HAP-1 (cell line): ENCODE results near the gene PRKACG.
"Not testable (repeated sequence)": the region's sequence is repeated elsewhere in the genome, so short reads cannot be mapped to it uniquely, and the experiment has no call there.

ENCODE experiments used
- DNase-seq, 2 experiments: peaks; one replicate each; pipeline ENCODE4 v3.0.0-alpha.2; 2016 to 2020; ENCODE audit warnings: low spot score in 2 of 2
- H3K27me3 ChIP-seq: fragments of 250-450 bp; sonication (Bioruptor Pico); 2 replicates; pipeline ENCODE4 v1.5.1; 2020; ENCODE audit warnings: low read depth, mild to moderate bottlenecking, moderate library complexity
- H3K36me3 ChIP-seq: fragments of 250-450 bp; sonication (Bioruptor Pico); replicated peaks from 2 replicates; pipeline ENCODE4 v1.5.1; 2020; ENCODE audit warnings: mild to moderate bottlenecking
- H3K4me1 ChIP-seq: fragments of 250-450 bp; sonication (Bioruptor Pico); 2 replicates; pipeline ENCODE4 v1.5.1; 2020; ENCODE audit warnings: mild to moderate bottlenecking
- H3K4me3 ChIP-seq: fragments of 250-450 bp; sonication (Bioruptor Pico); 2 replicates; pipeline ENCODE4 v1.5.1; 2020; ENCODE audit warnings: mild to moderate bottlenecking, moderate library complexity
- H3K9me3 ChIP-seq: fragments of 250-450 bp; sonication (Bioruptor Pico); 2 replicates; pipeline ENCODE4 v1.5.1; 2020; ENCODE audit warnings: mild to moderate bottlenecking, moderate library complexity
- in situ Hi-C: fragments of 300-500 bp; cut with MboI; formaldehyde crosslinking; loops from 3 replicates; pipeline ENCODE4 v1.14.3; 2020; ENCODE audit warnings: low sequenced_read_pairs, inconsistent platforms, mixed read lengths

Gene PRKACG

GRCh38 chr9:69014013-69014412 lies at the start of gene PRKACG:
PRKACG (minus strand) TSS chr9:69014113; CDS start chr9:69014092, 21 bp downstream.
- H3K9me3 ChIP-seq = no peaks in the 10 kb centered on the region
- in situ Hi-C loops = no loop called here
- H3K27me3 ChIP-seq = no peaks in the 10 kb centered on the region
- no peaks in the 10 kb centered on the region for H3K4me1 ChIP-seq
- H3K36me3 ChIP-seq = no peaks in the 10 kb centered on the region
- DNase-seq = no peak
- H3K4me3 ChIP-seq = no peak within 1 kb of the TSS

- H3K9me3 ChIP-seq = no peaks in the 10 kb centered on the region
- H3K4me1 ChIP-seq = peaks cover 9% of the 10 kb centered on the region
- H3K27me3 ChIP-seq = no peaks in the 10 kb centered on the region
- DNase-seq = no peak
- in situ Hi-C loops = loop anchor here (25.0 kb wide), 1 partner anchor 850 kb away; no protein-coding TSS in a partner anchor
- no peak overlapping the region for H3K4me3 ChIP-seq
- peaks cover 33% of the 10 kb centered on the region for H3K36me3 ChIP-seq
These were observed 48.3 kb upstream of the PRKACG start for GRCh38 chr9:69062195-69062594.

- Histone ChIP-seq H3K9me3 (no peaks in the 10 kb centered on the region), H3K27me3 (no peaks in the 10 kb centered on the region), H3K36me3 (peaks cover 31% of the 10 kb centered on the region), H3K4me1 (peaks cover 9% of the 10 kb centered on the region), H3K4me3 (no peak overlapping the region)
- in situ Hi-C loops = loop anchor here (25.0 kb wide), 1 partner anchor 852 kb away; no protein-coding TSS in a partner anchor
- DNase-seq = no peak
These were observed 46.9 kb upstream of the PRKACG start for GRCh38 chr9:69060766-69061165.

GRCh38 chr9:69058101-69058500 lies 44.2 kb upstream of the PRKACG start:
- in situ Hi-C loops = loop anchor here (5.0 to 25.0 kb wide), 2 partner anchors 144 to 854 kb away; no protein-coding TSS in a partner anchor
- H3K4me3 ChIP-seq = no peak overlapping the region
- H3K4me1 ChIP-seq = no peaks in the 10 kb centered on the region; the same call in 1 of the 2 replicates
- no peaks in the 10 kb centered on the region for H3K9me3 ChIP-seq
- DNase-seq = no peak
- no peaks in the 10 kb centered on the region for H3K27me3 ChIP-seq
- H3K36me3 ChIP-seq = peaks cover 32% of the 10 kb centered on the region

- no peaks in the 10 kb centered on the region for H3K9me3 ChIP-seq
- peaks cover 33% of the 10 kb centered on the region for H3K36me3 ChIP-seq
- H3K4me3 ChIP-seq = no peak overlapping the region
- no peak for DNase-seq
- in situ Hi-C loops = loop anchor here (5.0 to 25.0 kb wide), 2 partner anchors 146 to 856 kb away; no protein-coding TSS in a partner anchor
- no peaks in the 10 kb centered on the region for H3K27me3 ChIP-seq
- H3K4me1 ChIP-seq = no peaks in the 10 kb centered on the region; the same call in 1 of the 2 replicates
These were observed 42.4 kb upstream of the PRKACG start for GRCh38 chr9:69056191-69056815.

- Histone ChIP-seq H3K27me3 (no peaks in the 10 kb centered on the region), H3K4me3 (no peak overlapping the region), H3K9me3 (no peaks in the 10 kb centered on the region), H3K4me1 (no peaks in the 10 kb centered on the region; the same call in 1 of the 2 replicates), H3K36me3 (peaks cover 33% of the 10 kb centered on the region)
- no peak for DNase-seq
- in situ Hi-C loops = loop anchor here (5.0 to 25.0 kb wide), 2 partner anchors 147 to 857 kb away; no protein-coding TSS in a partner anchor
These were observed 41.1 kb upstream of the PRKACG start for GRCh38 chr9:69054989-69055388.

- not testable (repeated sequence) for H3K9me3 ChIP-seq, H3K4me1 ChIP-seq, H3K4me3 ChIP-seq, H3K27me3 ChIP-seq, DNase-seq
- in situ Hi-C loops = loop anchor here (25.0 kb wide), 1 partner anchor 861 kb away; no protein-coding TSS in a partner anchor
- peaks cover 39% of the 10 kb centered on the region for H3K36me3 ChIP-seq
These were observed 37.0 kb upstream of the PRKACG start for GRCh38 chr9:69050936-69051335.

GRCh38 chr9:69049094-69049493 lies 35.2 kb upstream of the PRKACG start:
- Histone ChIP-seq H3K36me3 (peaks cover 29% of the 10 kb centered on the region), H3K4me1 (no peaks in the 10 kb centered on the region; the same call in 1 of the 2 replicates), H3K9me3 (no peaks in the 10 kb centered on the region), H3K4me3 (no peak overlapping the region), H3K27me3 (no peaks in the 10 kb centered on the region)
- in situ Hi-C loops = no loop called here
- no peak for DNase-seq

GRCh38 chr9:69047371-69047770 lies 33.5 kb upstream of the PRKACG start:
- peaks cover 31% of the 10 kb centered on the region for H3K36me3 ChIP-seq
- DNase-seq = no peak
- in situ Hi-C loops = no loop called here
- no peaks in the 10 kb centered on the region for H3K27me3 ChIP-seq
- H3K4me3 ChIP-seq = no peak overlapping the region
- no peaks in the 10 kb centered on the region for H3K9me3 ChIP-seq
- peaks cover 2% of the 10 kb centered on the region; the same call in 1 of the 2 replicates for H3K4me1 ChIP-seq

- in situ Hi-C loops = no loop called here
- H3K9me3 ChIP-seq = no peaks in the 10 kb centered on the region
- no peak for DNase-seq
- peaks cover 4% of the 10 kb centered on the region; the same call in 1 of the 2 replicates for H3K4me1 ChIP-seq
- no peaks in the 10 kb centered on the region for H3K27me3 ChIP-seq
- H3K4me3 ChIP-seq = no peak overlapping the region
- H3K36me3 ChIP-seq = peaks cover 31% of the 10 kb centered on the region
These were observed 32.8 kb upstream of the PRKACG start for GRCh38 chr9:69046723-69047122.

- Histone ChIP-seq H3K4me1 (peaks cover 4% of the 10 kb centered on the region; the same call in 1 of the 2 replicates), H3K36me3 (peaks cover 31% of the 10 kb centered on the region), H3K4me3 (no peak overlapping the region), H3K27me3 (no peaks in the 10 kb centered on the region), H3K9me3 (no peaks in the 10 kb centered on the region)
- in situ Hi-C loops = no loop called here
- DNase-seq = no peak
These were observed 31.9 kb upstream of the PRKACG start for GRCh38 chr9:69045821-69046220.

- DNase-seq = no peak
- H3K4me1 ChIP-seq = peaks cover 4% of the 10 kb centered on the region; the same call in 1 of the 2 replicates
- peaks cover 31% of the 10 kb centered on the region for H3K36me3 ChIP-seq
- in situ Hi-C loops = no loop called here
- H3K4me3 ChIP-seq = no peak overlapping the region
- no peaks in the 10 kb centered on the region for H3K27me3 ChIP-seq
- no peaks in the 10 kb centered on the region for H3K9me3 ChIP-seq
These were observed 30.6 kb upstream of the PRKACG start for GRCh38 chr9:69044240-69045219.

GRCh38 chr9:69040646-69041045 lies 26.7 kb upstream of the PRKACG start:
- Histone ChIP-seq H3K9me3 (no peaks in the 10 kb centered on the region), H3K4me3 (no peak overlapping the region), H3K36me3 (peaks cover 6% of the 10 kb centered on the region; the same call in 1 of the 2 replicates), H3K27me3 (no peaks in the 10 kb centered on the region), H3K4me1 (peaks cover 4% of the 10 kb centered on the region)
- in situ Hi-C loops = no loop called here
- DNase-seq = no peak
